ENCODE measurements around the gene SLC22A25.
"Not testable (repeated sequence)": the region's sequence is repeated elsewhere in the genome, so short reads cannot be mapped to it uniquely, and the experiment has no call there.

SLC22A25 gene

DNA sequence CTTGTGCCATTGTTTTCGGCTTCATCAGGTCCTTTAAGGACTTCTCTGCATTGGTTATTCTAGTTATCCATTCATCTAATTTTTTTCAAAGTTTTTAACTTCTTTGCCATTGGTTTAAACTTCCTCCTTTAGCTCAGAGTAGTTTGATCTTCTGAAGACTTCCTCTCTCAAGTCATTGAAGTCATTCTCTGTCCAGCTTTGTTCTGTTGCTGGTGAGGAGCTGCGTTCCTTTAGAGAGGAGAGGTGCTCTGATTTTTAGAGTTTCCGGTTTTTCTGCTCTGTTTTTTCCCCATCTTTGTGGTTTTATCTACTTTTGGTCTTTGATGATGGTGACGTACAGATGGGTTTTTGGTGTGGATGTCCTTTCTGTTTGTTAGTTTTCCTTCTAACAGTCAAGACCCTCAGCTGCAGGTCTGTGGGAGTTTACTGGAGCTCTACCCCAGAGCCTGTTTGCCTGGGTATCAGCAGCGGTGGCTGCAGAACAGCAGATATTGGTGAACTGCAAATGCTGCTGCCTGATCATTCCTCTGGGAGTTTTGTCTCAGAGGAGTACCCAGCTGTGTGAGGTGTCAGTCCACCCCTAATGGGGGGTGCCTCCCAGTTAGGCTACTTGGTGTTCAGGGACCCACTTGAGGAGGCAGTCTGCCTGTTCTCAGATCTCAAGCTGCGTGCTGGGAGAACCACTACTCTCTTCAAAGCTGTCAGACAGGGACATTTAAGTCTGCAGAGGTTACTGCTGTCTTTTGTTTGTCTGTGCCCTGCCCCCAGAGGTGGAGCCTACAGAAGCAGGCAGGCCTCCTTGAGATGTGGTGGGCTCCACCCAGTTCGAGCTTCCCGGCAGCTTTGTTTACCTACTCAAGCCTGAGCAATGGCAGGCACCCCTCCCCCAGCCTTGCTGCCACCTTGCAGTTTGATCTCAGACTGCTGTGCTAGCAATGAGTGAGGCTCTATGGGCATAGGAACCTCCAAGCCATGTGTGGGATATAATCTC, 7.6 kb downstream of the SLC22A25 start:
- not testable (repeated sequence) for DNase-seq (ENCODE audit: low read depth in 2 of 2)

DNA sequence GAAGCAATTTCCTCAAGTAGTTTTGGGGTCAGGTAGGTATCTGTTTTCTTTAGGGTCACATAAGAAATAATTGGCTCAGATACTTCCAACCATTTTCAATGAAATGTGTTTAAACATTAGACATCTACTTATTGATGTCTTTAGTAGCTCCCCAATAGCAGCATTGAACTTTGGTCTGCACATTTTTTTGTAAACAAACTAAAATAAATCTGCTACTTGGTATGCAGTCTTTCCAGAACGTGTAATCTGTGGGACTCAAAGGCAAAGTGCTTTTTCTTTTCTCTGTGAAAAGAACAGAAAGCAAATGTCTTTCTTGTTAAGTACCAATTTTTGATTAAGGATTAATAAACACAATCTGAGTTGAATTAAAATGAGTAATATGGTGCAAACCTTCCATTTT, 13.6 kb downstream of the SLC22A25 start:
- no peak for DNase-seq (ENCODE audit: low read depth in 2 of 2)

DNA sequence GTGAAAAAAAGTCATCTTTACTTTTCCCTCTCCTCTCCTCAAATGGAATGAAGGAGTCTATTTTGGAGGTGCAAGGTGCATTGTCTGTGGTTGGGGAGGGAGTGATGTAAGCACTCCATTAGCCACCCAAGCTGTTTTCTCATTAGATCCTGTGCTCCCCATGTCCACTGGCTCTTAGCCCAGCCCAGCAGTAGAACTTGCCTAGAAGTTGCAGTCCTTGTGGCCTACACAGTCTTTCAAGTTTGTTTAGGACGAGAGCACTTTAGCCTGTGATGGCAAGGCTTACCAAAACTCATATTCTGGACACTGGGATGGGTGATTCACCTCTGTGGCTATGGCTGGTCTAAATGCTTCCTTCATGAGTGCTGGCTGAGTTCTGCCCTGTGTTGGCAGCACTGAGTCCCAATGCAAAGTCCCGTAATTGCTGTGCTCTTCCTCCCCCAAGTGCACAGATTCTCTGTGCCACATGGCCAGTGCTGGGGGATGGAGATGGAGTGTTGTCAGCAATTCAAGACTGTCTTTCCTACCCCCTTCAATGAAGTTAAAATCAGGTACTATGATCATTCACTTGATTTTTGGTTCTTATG, 15.8 kb downstream of the SLC22A25 start:
- no peak for DNase-seq (ENCODE audit: low read depth in 2 of 2)

DNA sequence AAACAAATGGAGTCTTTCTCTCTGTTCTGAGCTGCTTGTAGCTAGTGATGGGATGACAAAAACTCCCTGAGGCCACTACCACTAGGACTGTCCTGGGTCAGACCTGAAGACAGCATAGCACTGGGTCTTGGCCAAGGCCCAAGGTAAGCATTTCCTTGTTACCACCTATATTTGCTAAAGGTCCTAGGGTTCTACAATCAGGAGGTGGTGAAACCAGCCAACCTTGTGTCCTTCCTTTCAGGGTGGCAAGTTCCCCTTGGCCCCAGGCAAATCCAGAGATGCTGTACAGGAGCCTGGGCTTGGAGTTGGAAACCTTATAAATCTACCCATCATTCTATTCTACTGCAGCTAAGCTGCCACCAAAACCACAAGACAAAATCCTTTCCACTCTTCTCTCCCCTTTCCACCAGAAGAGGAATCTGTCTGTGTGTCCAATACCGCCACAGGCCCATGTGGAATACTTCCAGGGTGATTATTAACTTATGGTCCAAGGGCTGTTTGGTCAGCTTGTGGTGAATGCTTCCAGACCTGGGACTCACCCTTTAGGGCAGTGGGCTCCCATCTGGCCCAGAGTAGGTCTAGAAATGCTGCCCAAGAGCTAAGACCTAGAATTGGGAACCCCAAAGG, 16.8 kb downstream of the SLC22A25 start:
- no peak for DNase-seq (ENCODE audit: low read depth in 2 of 2)

DNA sequence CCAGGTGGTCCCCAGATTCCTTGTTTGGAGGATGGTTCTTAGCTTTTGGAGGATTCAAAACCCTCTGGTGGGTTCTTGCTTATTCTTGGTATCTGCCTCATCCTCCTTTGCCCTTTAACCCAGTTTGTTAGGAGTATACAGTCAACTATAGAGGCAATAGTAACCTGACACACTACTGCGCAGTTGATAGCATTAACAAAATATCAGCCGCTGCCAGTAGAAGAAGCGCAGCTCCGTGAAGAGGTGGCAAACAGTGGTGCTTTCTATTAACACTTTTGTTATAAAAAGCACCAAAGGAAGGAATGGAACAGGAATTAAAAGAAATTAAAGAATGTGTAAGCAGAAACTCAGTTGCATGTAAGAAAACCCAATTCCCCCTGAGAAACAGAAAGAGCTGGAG, 29.3 kb downstream of the SLC22A25 start:
- DNase-seq (ENCODE audit: low read depth in 2 of 2) = no peak

DNA sequence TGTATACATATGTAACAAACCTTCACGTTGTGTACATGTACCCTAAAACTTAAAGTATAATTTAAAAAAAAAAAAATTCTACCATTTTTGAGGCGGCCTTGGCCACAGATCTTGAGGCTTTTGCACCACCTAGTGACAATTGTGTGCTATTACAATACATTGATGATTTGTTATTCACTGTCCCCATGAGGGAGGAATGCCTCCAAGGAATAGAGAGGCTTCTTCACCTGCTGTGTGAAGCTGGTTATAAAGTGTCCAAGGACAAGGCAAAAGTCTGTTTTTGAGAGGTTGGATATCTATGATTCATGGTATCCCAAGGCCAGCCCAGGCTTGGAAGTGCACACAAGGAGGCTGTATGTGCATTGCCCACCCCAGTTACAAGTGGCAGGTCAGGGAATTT, 30.7 kb downstream of the SLC22A25 start:
- no peak for DNase-seq (ENCODE audit: low read depth in 2 of 2)

DNA sequence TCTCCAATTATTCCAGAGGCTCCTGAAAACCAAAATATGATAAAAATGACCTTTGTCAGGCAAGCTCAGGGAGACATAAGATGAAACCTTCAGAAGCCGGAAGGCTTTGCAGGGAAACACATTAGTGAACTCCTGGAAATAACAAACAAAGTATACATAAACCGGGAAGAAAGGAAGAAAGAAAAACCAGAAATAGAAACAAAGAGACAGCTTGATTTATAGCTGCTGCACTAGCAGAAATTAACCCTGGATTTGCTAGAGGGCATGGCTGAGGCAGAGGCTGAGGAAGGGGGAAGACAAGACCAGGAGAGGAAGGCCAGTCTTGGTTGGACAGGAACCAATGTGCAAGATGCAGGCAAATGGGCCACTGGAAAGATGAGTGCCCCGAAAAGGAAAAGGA, 33.3 kb downstream of the SLC22A25 start:
- DNase-seq (ENCODE audit: low read depth in 2 of 2) = no peak
